Gastrocnemius medialis (tissue), 4 donors: ENCODE data around the gene DAGLA.

Experiments
- POLR2A ChIP-seq, 2 donors: fragments of 450-650 bp; IDR thresholded peaks; one replicate each; pipeline ENCODE4 v1.6.1; 2017; ENCODE audit warnings: antibody characterized with exemption in 2 of 2, mild to moderate bottlenecking in 2 of 2, moderate library complexity in 2 of 2
- TF ChIP-seq, protein P1 (sequence below), 5 experiments: fragments of 450-650 bp in 3 of 5; fragments of 200-600 bp in 2 of 5; sonication (generic) in 2 of 5; IDR thresholded peaks in 4 of 5; conservative IDR thresholded peaks in 1 of 5; 1 replicate in 4 of 5; 2 replicates in 1 of 5; pipeline ENCODE4 v1.5.1; 2016 to 2019; ENCODE audit warnings: antibody characterized with exemption in 5 of 5, mild to moderate bottlenecking in 3 of 5, moderate library complexity in 3 of 5

GRCh38 chr11:61689164-61689496 is 8.9 kb downstream of the DAGLA start:
- no peak for TF ChIP-seq POLR2A (IDR thresholded peaks at IDR 0.05)
- TF ChIP-seq, protein P1, sequence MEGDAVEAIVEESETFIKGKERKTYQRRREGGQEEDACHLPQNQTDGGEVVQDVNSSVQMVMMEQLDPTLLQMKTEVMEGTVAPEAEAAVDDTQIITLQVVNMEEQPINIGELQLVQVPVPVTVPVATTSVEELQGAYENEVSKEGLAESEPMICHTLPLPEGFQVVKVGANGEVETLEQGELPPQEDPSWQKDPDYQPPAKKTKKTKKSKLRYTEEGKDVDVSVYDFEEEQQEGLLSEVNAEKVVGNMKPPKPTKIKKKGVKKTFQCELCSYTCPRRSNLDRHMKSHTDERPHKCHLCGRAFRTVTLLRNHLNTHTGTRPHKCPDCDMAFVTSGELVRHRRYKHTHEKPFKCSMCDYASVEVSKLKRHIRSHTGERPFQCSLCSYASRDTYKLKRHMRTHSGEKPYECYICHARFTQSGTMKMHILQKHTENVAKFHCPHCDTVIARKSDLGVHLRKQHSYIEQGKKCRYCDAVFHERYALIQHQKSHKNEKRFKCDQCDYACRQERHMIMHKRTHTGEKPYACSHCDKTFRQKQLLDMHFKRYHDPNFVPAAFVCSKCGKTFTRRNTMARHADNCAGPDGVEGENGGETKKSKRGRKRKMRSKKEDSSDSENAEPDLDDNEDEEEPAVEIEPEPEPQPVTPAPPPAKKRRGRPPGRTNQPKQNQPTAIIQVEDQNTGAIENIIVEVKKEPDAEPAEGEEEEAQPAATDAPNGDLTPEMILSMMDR (IDR thresholded peaks at IDR 0.05 in 4 of 5, conservative IDR thresholded peaks at IDR 0.05 in 1 of 5): no peak
